H9 (cell line): Measurements from ENCODE around the gene PCF11. TPM values are rescaled to one million over a fixed set of nuclear protein-coding genes. Genes with fewer than 3 reads are reported as not detected.

Source experiments
- DNase-seq: peaks from one replicate; pipeline ENCODE4 v3.0.0-alpha.2; 2017
- H2AFZ ChIP-seq: one replicate; pipeline ENCODE4 v1.6.1; 2013; ENCODE audit warnings: mild to moderate bottlenecking, low read length, control low read depth, moderate library complexity
- H2AK5ac ChIP-seq: 2 replicates; pipeline ENCODE4 v1.6.1; 2013; ENCODE audit warnings: low read length, control low read depth, mixed read lengths; ENCODE audit not compliant: insufficient read length
- H2BK120ac ChIP-seq: one replicate; pipeline ENCODE4 v1.6.1; 2013; ENCODE audit warnings: low read depth, mild to moderate bottlenecking, low read length, control low read depth, inconsistent platforms; ENCODE audit not compliant: poor library complexity, severe bottlenecking
- H2BK12ac ChIP-seq: 2 replicates; pipeline ENCODE4 v1.6.1; 2013; ENCODE audit warnings: low read length, control low read depth, mixed read lengths, low read depth; ENCODE audit not compliant: insufficient read length
- H2BK15ac ChIP-seq: 2 replicates; pipeline ENCODE4 v1.6.1; 2013; ENCODE audit warnings: low read depth, low read length, control low read depth
- H2BK20ac ChIP-seq: one replicate; pipeline ENCODE4 v1.6.1; 2013; ENCODE audit warnings: low read depth, mild to moderate bottlenecking, low read length, control low read depth, inconsistent platforms; ENCODE audit not compliant: poor library complexity, severe bottlenecking
- H2BK5ac ChIP-seq: 2 replicates; pipeline ENCODE4 v1.6.1; 2013; ENCODE audit warnings: low read length, control low read depth, mixed read lengths; ENCODE audit not compliant: insufficient read length
- H3K14ac ChIP-seq: 2 replicates; pipeline ENCODE4 v1.6.1; 2013; ENCODE audit warnings: low read length, control low read depth; ENCODE audit not compliant: insufficient read depth
- H3K18ac ChIP-seq: 2 replicates; pipeline ENCODE4 v1.6.1; 2013; ENCODE audit warnings: low read depth, mild to moderate bottlenecking, mixed read lengths, low read length, control low read depth; ENCODE audit not compliant: insufficient read length
- H3K23ac ChIP-seq: 2 replicates; pipeline ENCODE4 v1.6.1; 2013; ENCODE audit warnings: low read length, control low read depth, mixed read lengths, low read depth; ENCODE audit not compliant: insufficient read length
- H3K23me2 ChIP-seq: 2 replicates; pipeline ENCODE4 v1.6.1; 2013; ENCODE audit warnings: low read depth, mild to moderate bottlenecking, mixed read lengths, low read length, control low read depth; ENCODE audit not compliant: insufficient read length, poor library complexity, severe bottlenecking
- H3K27ac ChIP-seq: 2 replicates; pipeline ENCODE4 v1.5.1; 2013; ENCODE audit warnings: low read length, control low read depth, mixed read lengths, low read depth; ENCODE audit not compliant: insufficient read length
- H3K27me3 ChIP-seq: 2 replicates; pipeline ENCODE4 v1.6.1; 2013; ENCODE audit warnings: low read length, control low read depth, inconsistent platforms; ENCODE audit not compliant: insufficient read depth
- H3K4ac ChIP-seq: 2 replicates; pipeline ENCODE4 v1.6.1; 2013; ENCODE audit warnings: low read depth, mild to moderate bottlenecking, control low read depth, inconsistent platforms, low read length, moderate library complexity
- H3K4me1 ChIP-seq: 2 replicates; pipeline ENCODE4 v1.6.1; 2013; ENCODE audit warnings: low read length, control low read depth, inconsistent platforms; ENCODE audit not compliant: insufficient read depth
- H3K4me2 ChIP-seq: 2 replicates; pipeline ENCODE4 v1.6.1; 2013; ENCODE audit warnings: low read length, control low read depth, mixed read lengths; ENCODE audit not compliant: insufficient read length, insufficient read depth
- H3K56ac ChIP-seq: 2 replicates; pipeline ENCODE4 v1.6.1; 2013; ENCODE audit warnings: low read depth, mild to moderate bottlenecking, mixed read lengths, low read length, control low read depth; ENCODE audit not compliant: insufficient read length
- H3K79me1 ChIP-seq: 2 replicates; pipeline ENCODE4 v1.6.1; 2013; ENCODE audit warnings: low read depth, mild to moderate bottlenecking, moderate library complexity, low read length, control low read depth, inconsistent platforms; ENCODE audit not compliant: insufficient read depth, poor library complexity, severe bottlenecking
- H3K79me2 ChIP-seq: 2 replicates; pipeline ENCODE4 v1.6.1; 2013; ENCODE audit warnings: low read length, control low read depth, inconsistent platforms; ENCODE audit not compliant: insufficient read depth
- H3K9ac ChIP-seq: 2 replicates; pipeline ENCODE4 v1.6.1; 2013; ENCODE audit warnings: low read length, control low read depth, mixed read lengths; ENCODE audit not compliant: insufficient read length; ENCODE audit errors: extremely low read depth
- H3K9me3 ChIP-seq: one replicate; pipeline ENCODE4 v1.6.1; 2013; ENCODE audit warnings: low read depth, low read length, inconsistent platforms; ENCODE audit not compliant: control insufficient read depth
- H3T11ph ChIP-seq: one replicate; pipeline ENCODE4 v1.6.1; 2013; ENCODE audit warnings: mild to moderate bottlenecking, low read length, control low read depth, inconsistent platforms
- H4K20me1 ChIP-seq: one replicate; pipeline ENCODE4 v1.6.1; 2013; ENCODE audit not compliant: control insufficient read depth, insufficient read length, insufficient read depth
- H4K5ac ChIP-seq: 2 replicates; pipeline ENCODE4 v1.6.1; 2013; ENCODE audit warnings: low read depth, mild to moderate bottlenecking, mixed read lengths, low read length, control low read depth; ENCODE audit not compliant: insufficient read length
- H4K8ac ChIP-seq: replicated peaks from 2 replicates; pipeline ENCODE4 v1.6.1; 2013; ENCODE audit warnings: low read length, control low read depth, mixed read lengths, low read depth; ENCODE audit not compliant: insufficient read length
- H4K91ac ChIP-seq: 2 replicates; pipeline ENCODE4 v1.6.1; 2013; ENCODE audit warnings: low read depth, mild to moderate bottlenecking, moderate library complexity, mixed read lengths, low read length, control low read depth; ENCODE audit not compliant: insufficient read length
- H3K27ac Mint-ChIP-seq, 3 experiments: 2 replicates in 2 of 3; 3 replicates in 1 of 3; pipeline ENCODE4 v1.8.0; 2020 to 2021; ENCODE audit warnings: mixed read lengths in 3 of 3, mild to moderate bottlenecking in 1 of 3, moderate library complexity in 1 of 3
- H3K27me3 Mint-ChIP-seq: 2 replicates; pipeline ENCODE4 v1.8.0; 2021; ENCODE audit warnings: low read depth, mild to moderate bottlenecking, moderate library complexity, mixed read lengths
- H3K36me3 Mint-ChIP-seq, 3 experiments: 2 replicates in 2 of 3; 3 replicates in 1 of 3; pipeline ENCODE4 v1.8.0; 2020 to 2021; ENCODE audit warnings: low read depth in 3 of 3, mixed read lengths in 3 of 3; ENCODE audit not compliant: insufficient read depth in 1 of 3
- H3K4me1 Mint-ChIP-seq, 2 experiments: 2 replicates each; pipeline ENCODE4 v1.8.0; 2020; ENCODE audit warnings: mixed read lengths in 2 of 2
- H3K4me3 Mint-ChIP-seq, 2 experiments: 2 replicates in 1 of 2; 3 replicates in 1 of 2; pipeline ENCODE4 v1.8.0; 2020 to 2021; ENCODE audit warnings: mild to moderate bottlenecking in 2 of 2, mixed read lengths in 2 of 2, moderate library complexity in 1 of 2
- H3K9me3 Mint-ChIP-seq, 2 experiments: 2 replicates in 1 of 2; 3 replicates in 1 of 2; pipeline ENCODE4 v1.8.0; 2020; ENCODE audit warnings: mild to moderate bottlenecking in 2 of 2, mixed read lengths in 2 of 2, moderate library complexity in 1 of 2
- total RNA-seq: library from RNA; stranded (reverse); gene quantifications from 2 replicates; pipeline ENCODE4 v1.2.1, GENCODE V29; 2021
- TF ChIP-seq, protein P1 (sequence below): fragments of 200-600 bp; sonication (generic); conservative IDR thresholded peaks from 3 replicates; pipeline ENCODE4 v1.8.0; 2021; ENCODE audit warnings: antibody characterized with exemption, mild to moderate bottlenecking

PCF11 gene
- total RNA-seq, 1 experiment from 2014 or later: 50.9 TPM

DNA sequence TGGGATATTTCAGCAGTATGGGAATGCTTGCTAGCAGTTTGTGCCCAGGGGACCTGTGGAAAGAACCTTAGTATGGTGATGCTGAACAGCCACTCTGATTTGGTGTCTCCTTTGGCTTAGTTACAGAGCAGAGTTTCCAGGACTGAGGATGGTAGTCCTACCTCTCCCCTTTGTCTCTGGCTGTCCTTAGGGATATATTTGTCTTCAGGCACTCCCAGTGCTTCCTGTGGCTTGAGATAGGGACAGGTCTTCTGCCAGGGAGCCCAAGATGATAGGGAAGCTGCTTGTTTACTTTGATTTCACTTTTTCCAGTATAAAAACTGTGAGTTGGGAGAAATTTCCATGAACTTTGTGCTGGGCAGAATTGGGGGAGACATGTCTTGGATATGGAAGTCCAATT is 64.8 kb downstream of the PCF11 start:
- Histone ChIP-seq H3K23me2 (no peaks in the 10 kb centered on the region), H4K91ac (no peak overlapping the region), H2BK5ac (no peak overlapping the region), H3K9me3 (no peaks in the 10 kb centered on the region), H2AFZ (no peak overlapping the region), H3K79me2 (no peaks in the 10 kb centered on the region), H2AK5ac (no peak overlapping the region), H3K27me3 (0 out of 2 replicates have a peak, but pooled peaks cover 2% of the 10 kb centered on the region), H4K20me1 (no peaks in the 10 kb centered on the region), H3K23ac (no peak overlapping the region), H2BK15ac (no peak overlapping the region), H3K56ac (no peak overlapping the region), H3K27ac (no peak overlapping the region), H3K18ac (no peak overlapping the region), H3K14ac (no peak overlapping the region), H2BK120ac (no peak overlapping the region), H4K5ac (no peak overlapping the region), H2BK12ac (no peak overlapping the region), H3K4me2 (no peak overlapping the region), H3T11ph (no peak overlapping the region), H3K9ac (no peak overlapping the region), H2BK20ac (no peak overlapping the region), H3K79me1 (no peaks in the 10 kb centered on the region), H3K4me1 (no peaks in the 10 kb centered on the region), H4K8ac (no peak overlapping the region), H3K4ac (no peak overlapping the region)
- no peaks in the 10 kb centered on the region for H3K9me3 Mint-ChIP-seq
- H3K27ac Mint-ChIP-seq: no peak overlapping the region
- DNase-seq: no peak
- TF ChIP-seq, protein P1, sequence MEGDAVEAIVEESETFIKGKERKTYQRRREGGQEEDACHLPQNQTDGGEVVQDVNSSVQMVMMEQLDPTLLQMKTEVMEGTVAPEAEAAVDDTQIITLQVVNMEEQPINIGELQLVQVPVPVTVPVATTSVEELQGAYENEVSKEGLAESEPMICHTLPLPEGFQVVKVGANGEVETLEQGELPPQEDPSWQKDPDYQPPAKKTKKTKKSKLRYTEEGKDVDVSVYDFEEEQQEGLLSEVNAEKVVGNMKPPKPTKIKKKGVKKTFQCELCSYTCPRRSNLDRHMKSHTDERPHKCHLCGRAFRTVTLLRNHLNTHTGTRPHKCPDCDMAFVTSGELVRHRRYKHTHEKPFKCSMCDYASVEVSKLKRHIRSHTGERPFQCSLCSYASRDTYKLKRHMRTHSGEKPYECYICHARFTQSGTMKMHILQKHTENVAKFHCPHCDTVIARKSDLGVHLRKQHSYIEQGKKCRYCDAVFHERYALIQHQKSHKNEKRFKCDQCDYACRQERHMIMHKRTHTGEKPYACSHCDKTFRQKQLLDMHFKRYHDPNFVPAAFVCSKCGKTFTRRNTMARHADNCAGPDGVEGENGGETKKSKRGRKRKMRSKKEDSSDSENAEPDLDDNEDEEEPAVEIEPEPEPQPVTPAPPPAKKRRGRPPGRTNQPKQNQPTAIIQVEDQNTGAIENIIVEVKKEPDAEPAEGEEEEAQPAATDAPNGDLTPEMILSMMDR: no peak
- H3K4me1 Mint-ChIP-seq: no peaks in the 10 kb centered on the region
- H3K27me3 Mint-ChIP-seq: no peaks in the 10 kb centered on the region; the same call in 1 of the 2 replicates
- H3K36me3 Mint-ChIP-seq: no peaks in the 10 kb centered on the region
- no peak overlapping the region for H3K4me3 Mint-ChIP-seq
